GM12864 (cell line): ENCODE results near the gene ADGRA3.

Experiments used
- DNase-seq: peaks from one replicate; pipeline ENCODE4 v3.0.0-alpha.2; 2011; ENCODE audit warnings: low read depth
- H3K4me3 ChIP-seq: 2 replicates; pipeline ENCODE4 v1.5.1; 2011; ENCODE audit warnings: mild to moderate bottlenecking, low read depth, low read length, control low read depth
- TF ChIP-seq, protein P1 (sequence below): IDR thresholded peaks from 2 replicates; pipeline ENCODE4 v1.5.1; 2011; ENCODE audit warnings: low read depth, mild to moderate bottlenecking, moderate library complexity, low read length, control low read depth, inconsistent platforms; ENCODE audit errors: missing control alignments

The ADGRA3 gene

DNA sequence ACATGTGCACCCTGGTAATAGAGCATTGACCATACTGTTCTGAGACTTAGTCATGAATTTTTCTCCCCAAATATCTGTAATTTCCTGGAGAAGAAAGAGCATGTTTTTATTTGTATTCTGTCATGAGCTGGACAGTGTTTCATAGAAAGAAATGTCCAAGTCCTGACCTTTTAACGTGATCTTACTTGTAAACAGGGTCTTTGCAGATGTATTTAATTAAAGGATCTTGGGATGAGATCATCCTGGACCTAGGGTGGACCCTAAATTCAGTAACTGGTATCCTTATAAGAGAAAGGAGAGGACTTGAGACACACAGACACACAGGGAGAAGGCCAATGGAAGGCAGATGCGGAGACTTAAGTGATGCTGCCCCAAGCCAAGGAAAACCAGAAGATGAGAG lies 3.6 kb downstream of the ADGRA3 start:
- DNase-seq: no peak
- TF ChIP-seq, protein P1, sequence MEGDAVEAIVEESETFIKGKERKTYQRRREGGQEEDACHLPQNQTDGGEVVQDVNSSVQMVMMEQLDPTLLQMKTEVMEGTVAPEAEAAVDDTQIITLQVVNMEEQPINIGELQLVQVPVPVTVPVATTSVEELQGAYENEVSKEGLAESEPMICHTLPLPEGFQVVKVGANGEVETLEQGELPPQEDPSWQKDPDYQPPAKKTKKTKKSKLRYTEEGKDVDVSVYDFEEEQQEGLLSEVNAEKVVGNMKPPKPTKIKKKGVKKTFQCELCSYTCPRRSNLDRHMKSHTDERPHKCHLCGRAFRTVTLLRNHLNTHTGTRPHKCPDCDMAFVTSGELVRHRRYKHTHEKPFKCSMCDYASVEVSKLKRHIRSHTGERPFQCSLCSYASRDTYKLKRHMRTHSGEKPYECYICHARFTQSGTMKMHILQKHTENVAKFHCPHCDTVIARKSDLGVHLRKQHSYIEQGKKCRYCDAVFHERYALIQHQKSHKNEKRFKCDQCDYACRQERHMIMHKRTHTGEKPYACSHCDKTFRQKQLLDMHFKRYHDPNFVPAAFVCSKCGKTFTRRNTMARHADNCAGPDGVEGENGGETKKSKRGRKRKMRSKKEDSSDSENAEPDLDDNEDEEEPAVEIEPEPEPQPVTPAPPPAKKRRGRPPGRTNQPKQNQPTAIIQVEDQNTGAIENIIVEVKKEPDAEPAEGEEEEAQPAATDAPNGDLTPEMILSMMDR: no peak
- H3K4me3 ChIP-seq: no peak overlapping the region

DNA sequence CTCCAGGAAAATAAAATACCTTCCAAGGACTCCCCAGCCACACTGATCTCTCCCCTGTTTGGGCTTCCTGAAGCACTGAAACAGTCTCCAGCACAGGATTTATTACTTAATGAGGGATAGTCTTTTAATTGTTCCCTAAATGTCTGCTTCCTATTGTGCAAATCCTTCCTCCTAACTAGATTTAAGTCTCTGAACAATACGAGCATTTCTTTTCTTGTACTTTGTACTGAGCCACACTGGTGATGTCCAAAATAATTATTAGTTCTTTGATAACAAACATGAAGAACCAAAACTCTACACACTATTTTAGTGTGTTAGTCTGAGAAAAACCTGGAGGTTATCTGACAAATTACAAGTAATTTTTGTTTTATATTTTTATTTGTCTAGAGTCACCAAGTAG lies 5.1 kb downstream of the ADGRA3 start:
- DNase-seq: no peak
- H3K4me3 ChIP-seq: no peak overlapping the region
- TF ChIP-seq, protein P1: no peak

DNA sequence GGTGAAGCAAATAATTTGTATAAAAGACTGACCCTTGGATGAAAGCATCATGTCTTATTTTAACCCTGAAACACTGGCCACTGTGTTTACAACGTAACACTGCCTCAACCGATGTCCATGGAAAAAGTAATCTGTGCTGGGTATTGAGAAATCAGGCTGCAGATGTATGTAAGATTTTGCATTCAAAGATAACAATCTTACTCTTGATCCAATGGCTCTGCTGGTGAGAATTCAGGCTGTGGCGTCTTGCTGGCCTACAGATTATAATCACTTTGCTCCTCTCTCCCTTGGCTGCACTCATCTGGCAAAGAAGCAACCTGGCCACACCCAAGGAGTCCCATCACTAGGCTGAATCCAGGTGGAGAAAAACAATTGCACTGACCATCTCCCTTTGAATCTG lies 7.5 kb downstream of the ADGRA3 start:
- TF ChIP-seq, protein P1: no peak
- no peak overlapping the region for H3K4me3 ChIP-seq
- no peak for DNase-seq

DNA sequence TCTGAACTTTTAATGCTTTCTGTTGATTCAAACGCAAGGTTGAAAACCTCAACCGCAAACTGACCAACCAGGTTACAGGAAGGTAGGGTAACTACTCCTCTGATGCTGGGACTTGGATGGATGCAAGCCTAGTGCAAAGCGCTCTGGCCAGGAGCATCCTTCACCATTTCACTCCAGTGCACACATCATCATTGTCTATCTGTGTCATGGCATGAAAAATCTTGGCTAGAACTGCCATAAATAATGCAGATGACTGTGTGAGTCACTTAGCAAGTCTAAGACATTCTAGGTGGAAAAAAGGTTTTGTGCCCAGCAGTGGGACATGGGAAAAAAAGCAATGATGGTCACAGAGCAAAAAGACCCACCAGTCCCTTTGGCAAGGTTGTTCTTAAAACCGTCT lies 10.9 kb downstream of the ADGRA3 start:
- DNase-seq: no peak
- no peak overlapping the region for H3K4me3 ChIP-seq
- TF ChIP-seq, protein P1: no peak

DNA sequence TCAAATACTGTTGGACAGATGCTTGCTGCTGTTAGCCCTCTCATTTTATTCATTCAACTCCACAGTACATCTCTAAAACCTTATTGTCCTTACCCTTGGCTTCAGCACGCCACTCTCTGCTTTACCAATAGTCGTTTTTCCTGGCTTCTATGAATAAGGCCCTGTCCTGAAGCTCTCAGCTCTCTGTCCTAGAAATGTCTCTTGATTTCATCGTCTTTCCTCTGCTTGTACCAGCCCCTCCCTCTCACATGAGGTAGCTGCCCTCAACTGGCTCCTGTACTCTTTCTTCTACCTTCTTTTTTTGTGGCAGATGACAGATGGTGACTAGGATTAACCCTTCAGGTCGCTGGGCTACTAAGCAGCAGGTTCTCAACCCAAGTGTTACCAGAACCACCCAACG lies 11.4 kb downstream of the ADGRA3 start:
- no peak for DNase-seq
- TF ChIP-seq, protein P1: no peak
- H3K4me3 ChIP-seq: no peak overlapping the region

DNA sequence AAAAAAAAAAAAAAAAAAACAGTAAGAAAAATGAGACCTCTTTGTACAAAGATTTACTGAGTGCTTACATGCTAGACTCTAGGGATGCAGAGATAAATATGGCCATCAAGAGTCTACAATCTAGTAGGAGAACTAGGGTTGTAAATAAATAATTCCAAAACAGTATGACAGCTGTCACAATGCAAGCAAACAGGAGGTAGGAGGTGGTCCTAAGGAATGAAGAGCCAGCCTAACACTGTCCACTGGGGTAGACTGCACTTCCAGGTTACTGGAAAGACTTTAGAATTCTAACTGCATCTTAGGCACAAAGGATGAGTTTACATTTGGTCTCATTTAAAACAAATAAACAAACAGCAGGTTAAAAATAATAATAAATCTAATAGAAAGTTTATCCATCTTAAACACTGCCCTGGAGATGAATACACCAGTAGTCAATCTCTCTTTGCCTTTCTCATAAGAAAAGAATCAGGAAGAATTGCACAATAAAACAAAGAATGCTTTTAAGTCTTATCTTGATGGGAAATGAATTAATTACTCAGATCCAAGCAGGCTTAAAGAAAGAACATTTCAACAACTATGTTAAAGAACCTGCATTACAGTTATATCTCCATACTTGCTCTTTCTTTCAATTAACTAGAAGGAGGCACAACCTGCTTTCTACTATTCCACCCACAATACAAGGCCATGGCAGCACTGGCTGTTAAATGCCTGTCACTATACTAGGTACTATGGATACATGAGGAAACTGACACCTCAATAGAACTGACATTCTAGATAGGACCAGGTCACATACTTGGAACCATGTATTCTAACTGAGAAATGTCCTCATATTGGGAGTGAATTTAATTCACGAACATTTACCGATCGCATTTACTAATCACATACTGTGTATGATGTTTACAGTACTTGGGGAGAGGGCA lies 12.7 kb downstream of the ADGRA3 start:
- DNase-seq: no peak
- H3K4me3 ChIP-seq: no peak overlapping the region
- TF ChIP-seq, protein P1: no peak

DNA sequence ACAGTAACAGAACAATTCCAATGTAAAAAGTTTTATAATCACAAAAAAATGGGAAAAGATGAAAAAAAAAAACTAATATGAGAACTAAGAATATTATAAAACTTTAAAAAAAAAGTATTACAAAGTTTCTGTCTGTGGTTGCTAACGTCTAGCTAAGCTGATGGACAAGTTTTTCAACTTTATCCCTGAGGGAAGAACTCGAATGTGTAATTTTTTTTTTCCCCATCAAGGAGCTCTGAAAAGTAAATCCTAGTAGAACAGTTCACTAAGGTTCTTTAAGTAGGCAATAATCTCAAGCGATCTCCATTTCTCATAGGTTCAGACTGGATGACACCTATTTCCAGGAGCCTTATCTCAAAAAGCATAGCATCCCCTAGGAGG lies 14.2 kb downstream of the ADGRA3 start:
- no peak for DNase-seq
- H3K4me3 ChIP-seq: no peak overlapping the region
- TF ChIP-seq, protein P1: no peak
